ENCODE data around the gene SHH. TPM values are rescaled to one million over a fixed set of nuclear protein-coding genes. Genes with fewer than 3 reads are reported as not detected.

The SHH gene
- total and polyA plus RNA-seq, 2 of the 4 experiments (the other 2 are of a cell fraction): under 0.01 to 0.03 TPM

DNA sequence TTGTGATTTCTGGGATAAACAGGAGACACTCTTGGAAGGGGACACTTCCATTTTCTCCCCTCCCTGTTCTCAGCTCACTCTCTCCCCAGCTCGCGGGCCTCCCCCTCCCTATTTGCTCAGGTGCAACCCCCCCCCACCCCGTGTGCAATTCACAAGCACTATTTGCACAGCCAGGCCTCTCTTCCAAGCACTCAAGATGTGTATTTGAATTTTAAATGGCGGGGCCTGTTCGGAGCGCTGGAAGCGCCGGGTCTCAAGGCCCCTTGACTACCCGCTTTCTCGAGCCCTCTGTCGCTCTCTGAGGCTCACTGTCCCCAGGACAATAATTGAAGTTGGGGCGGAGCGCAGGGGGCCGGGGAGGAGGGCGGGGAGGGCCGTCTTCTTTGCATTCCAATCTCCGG lies 7.8 kb downstream of the SHH start:
- Histone ChIP-seq H3K4me2 (ENCODE audit: low read depth, low read length) (0 out of 2 replicates have a peak overlapping the region, but pooled peaks have one; percentile 46), H2AFZ (replicated peaks; ENCODE audit: low read length, poor library complexity) (no peak overlapping the region), H2BK5ac (ENCODE audit: low read depth, low read length, poor library complexity, severe bottlenecking) (no peak overlapping the region), H2AK5ac (ENCODE audit: low read depth, low read length) (no peak overlapping the region), H3K56ac (ENCODE audit: extremely low read depth, insufficient read depth, low read length) (no peak overlapping the region), H4K5ac (ENCODE audit: low read depth, low read length) (no peak overlapping the region), H2BK15ac (ENCODE audit: low read depth, low read length) (no peak overlapping the region), H2AK9ac (replicated peaks; ENCODE audit: low read depth, low read length, poor library complexity) (no peak overlapping the region), H3K4ac (ENCODE audit: low read depth, low read length) (no peak overlapping the region), H4K91ac (ENCODE audit: insufficient read depth, low read depth, low read length) (no peak overlapping the region), H3K23ac (ENCODE audit: low read depth, low read length) (no peak overlapping the region), H3K27ac (ENCODE audit: insufficient read depth, low read length) (no peak overlapping the region), H2BK20ac (ENCODE audit: low read depth, low read length) (no peak overlapping the region), H3K9me3 (ENCODE audit: control insufficient read depth, insufficient read depth, low read length) (no peaks in the 10 kb centered on the region), H3K27me3 (ENCODE audit: control insufficient read depth, insufficient read depth, low read length) (peaks cover 73% of the 10 kb centered on the region), H3K79me1 (ENCODE audit: low read depth in 1 of 2, low read length in 2 of 2) (no peaks in the 10 kb centered on the region), H3K18ac (ENCODE audit: low read depth, low read length) (no peak overlapping the region), H3K4me1 (ENCODE audit: control insufficient read depth, insufficient read depth, low read length) (peaks cover 5% of the 10 kb centered on the region; the same call in 1 of the 2 replicates), H3K36me3 (ENCODE audit: control insufficient read depth, insufficient read depth, low read length) (no peaks in the 10 kb centered on the region), H3K9ac (ENCODE audit: low read depth, low read length) (no peak overlapping the region), H3K9me1 (ENCODE audit: insufficient read depth, low read length) (no peaks in the 10 kb centered on the region), H2BK120ac (ENCODE audit: low read depth, low read length) (no peak overlapping the region), H3K4me3 (ENCODE audit: insufficient read depth, low read depth, low read length) (no peak overlapping the region; the same call in 1 of the 2 replicates), H4K20me1 (ENCODE audit: insufficient read depth, low read length) (no peaks in the 10 kb centered on the region), H4K8ac (ENCODE audit: low read depth in 2 of 2, low read length in 2 of 2) (no peak overlapping the region), H3K14ac (replicated peaks; ENCODE audit: low read depth, low read length) (no peak overlapping the region)
- in situ Hi-C loops (cut with MboI; ENCODE audit: low sequenced_read_pairs) (loop anchor here (5.0 to 25.0 kb wide), 2 partner anchors 833 to 1018 kb away; partner anchors contain the start of gene RNF32), dilution Hi-C loops (cut with HindIII; ENCODE audit: low sequenced_read_pairs, unreplicated experiment) (no loop called here), intact Hi-C loops (cut with micrococcal nuclease) (loop anchor here (2.0 kb wide), 2 partner anchors 960 to 1012 kb away; no protein-coding TSS in a partner anchor)
- no TSS peak for BruUV-seq (replicated peaks)
- ChIA-PET POLR2A (ENCODE audit: unreplicated experiment) (no interaction called here), CTCF (no interaction called here)
- ATAC-seq (ENCODE audit: low read depth) (no peak), DNase-seq (no peak)
- TF ChIP-seq POLR2A (IDR thresholded peaks at IDR 0.05; ENCODE audit: low read depth, low read length) (no peak), BHLHE40 (IDR thresholded peaks at IDR 0.05; ENCODE audit: low read depth, low read length) (no peak), MXI1 (IDR thresholded peaks at IDR 0.05; ENCODE audit: borderline replicate concordance, low read depth, low read length) (no peak), CEBPB (IDR thresholded peaks at IDR 0.05; ENCODE audit: low read depth, low read length) (no peak), RCOR1 (IDR thresholded peaks at IDR 0.05; ENCODE audit: insufficient replicate concordance, low read length) (no peak)
- TF ChIP-seq, protein P1, sequence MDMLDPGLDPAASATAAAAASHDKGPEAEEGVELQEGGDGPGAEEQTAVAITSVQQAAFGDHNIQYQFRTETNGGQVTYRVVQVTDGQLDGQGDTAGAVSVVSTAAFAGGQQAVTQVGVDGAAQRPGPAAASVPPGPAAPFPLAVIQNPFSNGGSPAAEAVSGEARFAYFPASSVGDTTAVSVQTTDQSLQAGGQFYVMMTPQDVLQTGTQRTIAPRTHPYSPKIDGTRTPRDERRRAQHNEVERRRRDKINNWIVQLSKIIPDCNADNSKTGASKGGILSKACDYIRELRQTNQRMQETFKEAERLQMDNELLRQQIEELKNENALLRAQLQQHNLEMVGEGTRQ (IDR thresholded peaks at IDR 0.05; ENCODE audit: low read depth, low read length): no peak
- TF ChIP-seq, protein P2, sequence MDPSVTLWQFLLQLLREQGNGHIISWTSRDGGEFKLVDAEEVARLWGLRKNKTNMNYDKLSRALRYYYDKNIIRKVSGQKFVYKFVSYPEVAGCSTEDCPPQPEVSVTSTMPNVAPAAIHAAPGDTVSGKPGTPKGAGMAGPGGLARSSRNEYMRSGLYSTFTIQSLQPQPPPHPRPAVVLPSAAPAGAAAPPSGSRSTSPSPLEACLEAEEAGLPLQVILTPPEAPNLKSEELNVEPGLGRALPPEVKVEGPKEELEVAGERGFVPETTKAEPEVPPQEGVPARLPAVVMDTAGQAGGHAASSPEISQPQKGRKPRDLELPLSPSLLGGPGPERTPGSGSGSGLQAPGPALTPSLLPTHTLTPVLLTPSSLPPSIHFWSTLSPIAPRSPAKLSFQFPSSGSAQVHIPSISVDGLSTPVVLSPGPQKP (IDR thresholded peaks at IDR 0.05; ENCODE audit: borderline replicate concordance, low read depth, low read length): no peak
- TF ChIP-seq, protein P3, sequence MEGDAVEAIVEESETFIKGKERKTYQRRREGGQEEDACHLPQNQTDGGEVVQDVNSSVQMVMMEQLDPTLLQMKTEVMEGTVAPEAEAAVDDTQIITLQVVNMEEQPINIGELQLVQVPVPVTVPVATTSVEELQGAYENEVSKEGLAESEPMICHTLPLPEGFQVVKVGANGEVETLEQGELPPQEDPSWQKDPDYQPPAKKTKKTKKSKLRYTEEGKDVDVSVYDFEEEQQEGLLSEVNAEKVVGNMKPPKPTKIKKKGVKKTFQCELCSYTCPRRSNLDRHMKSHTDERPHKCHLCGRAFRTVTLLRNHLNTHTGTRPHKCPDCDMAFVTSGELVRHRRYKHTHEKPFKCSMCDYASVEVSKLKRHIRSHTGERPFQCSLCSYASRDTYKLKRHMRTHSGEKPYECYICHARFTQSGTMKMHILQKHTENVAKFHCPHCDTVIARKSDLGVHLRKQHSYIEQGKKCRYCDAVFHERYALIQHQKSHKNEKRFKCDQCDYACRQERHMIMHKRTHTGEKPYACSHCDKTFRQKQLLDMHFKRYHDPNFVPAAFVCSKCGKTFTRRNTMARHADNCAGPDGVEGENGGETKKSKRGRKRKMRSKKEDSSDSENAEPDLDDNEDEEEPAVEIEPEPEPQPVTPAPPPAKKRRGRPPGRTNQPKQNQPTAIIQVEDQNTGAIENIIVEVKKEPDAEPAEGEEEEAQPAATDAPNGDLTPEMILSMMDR (conservative IDR thresholded peaks at IDR 0.05; ENCODE audit: low read depth, low read length): no peak
- 0% methylated on average over 4 of the region's 17 CpGs; no CpG with 5 or more reads in 1 of the 2 experiments for WGBS, 2 experiments (ENCODE audit: extremely low coverage in 2 of 2, insufficient read length in 1 of 2)
